Neural progenitor cell (in vitro differentiated cells): ENCODE data around the gene CPT1B. TPM values are rescaled to one million over a fixed set of nuclear protein-coding genes. Genes with fewer than 3 reads are reported as not detected.

Source experiments
- DNase-seq: peaks from one replicate; pipeline ENCODE4 v3.0.0-alpha.2; 2016; ENCODE audit warnings: low spot score
- H2AFZ ChIP-seq: fragments of 200-600 bp; sonication (generic); replicated peaks from 2 replicates; pipeline ENCODE4 v1.6.1; 2016; ENCODE audit warnings: antibody characterized with exemption
- H3F3A ChIP-seq: fragments of 200-600 bp; sonication (generic); 2 replicates; pipeline ENCODE4 v1.6.1; 2016; ENCODE audit warnings: antibody characterized with exemption, low read depth
- H3K27ac ChIP-seq: fragments of 200-600 bp; sonication (generic); 2 replicates; pipeline ENCODE4 v1.5.1; 2016; ENCODE audit warnings: mild to moderate bottlenecking
- H3K27me3 ChIP-seq: fragments of 200-600 bp; sonication (generic); 2 replicates; pipeline ENCODE4 v1.6.1; 2016; ENCODE audit warnings: mild to moderate bottlenecking, moderate library complexity
- H3K36me3 ChIP-seq: fragments of 200-600 bp; sonication (generic); 2 replicates; pipeline ENCODE4 v1.5.1; 2016
- H3K4me1 ChIP-seq: fragments of 200-600 bp; sonication (generic); 2 replicates; pipeline ENCODE4 v1.6.1; 2016; ENCODE audit warnings: mixed run types
- H3K4me2 ChIP-seq: fragments of 200-600 bp; sonication (generic); 2 replicates; pipeline ENCODE4 v1.6.1; 2016
- H3K4me3 ChIP-seq: fragments of 200-600 bp; sonication (generic); 2 replicates; pipeline ENCODE4 v1.5.1; 2016
- H3K79me2 ChIP-seq: fragments of 200-600 bp; sonication (generic); 2 replicates; pipeline ENCODE4 v1.6.1; 2016; ENCODE audit warnings: low read depth
- H3K9ac ChIP-seq: fragments of 200-600 bp; sonication (generic); 2 replicates; pipeline ENCODE4 v1.6.1; 2016
- H3K9me3 ChIP-seq: fragments of 200-600 bp; sonication (generic); 2 replicates; pipeline ENCODE4 v1.5.1; 2016; ENCODE audit warnings: low read depth
- H4K20me1 ChIP-seq: fragments of 200-600 bp; sonication (generic); 2 replicates; pipeline ENCODE4 v1.6.1; 2016; ENCODE audit warnings: low read depth
- H3K27ac Mint-ChIP-seq: 3 replicates; pipeline ENCODE4 v1.8.0; 2021; ENCODE audit warnings: mixed read lengths
- H3K27me3 Mint-ChIP-seq: 2 replicates; pipeline ENCODE4 v1.8.0; 2022; ENCODE audit warnings: low read depth, mild to moderate bottlenecking, inconsistent platforms, moderate library complexity, mixed read lengths; ENCODE audit not compliant: insufficient read depth
- H3K36me3 Mint-ChIP-seq: 3 replicates; pipeline ENCODE4 v1.8.0; 2021; ENCODE audit warnings: mixed read lengths
- H3K4me1 Mint-ChIP-seq: 3 replicates; pipeline ENCODE4 v1.8.0; 2021; ENCODE audit warnings: mixed read lengths
- H3K4me3 Mint-ChIP-seq: 3 replicates; pipeline ENCODE4 v1.8.0; 2021; ENCODE audit warnings: mild to moderate bottlenecking, moderate library complexity, mixed read lengths
- H3K9me3 Mint-ChIP-seq: 3 replicates; pipeline ENCODE4 v1.8.0; 2020; ENCODE audit warnings: mixed read lengths
- CTCF ChIP-seq: fragments of 200-600 bp; sonication (generic); IDR thresholded peaks from 2 replicates; pipeline ENCODE4 v1.5.1; 2017; ENCODE audit warnings: antibody characterized with exemption, mild to moderate bottlenecking
- EZH2 ChIP-seq: fragments of 200-600 bp; sonication (generic); IDR thresholded peaks from 2 replicates; pipeline ENCODE4 v1.6.1; 2017; ENCODE audit warnings: antibody characterized with exemption, mild to moderate bottlenecking, moderate library complexity
- EZH2phosphoT487 ChIP-seq: fragments of 200-600 bp; sonication (generic); IDR thresholded peaks from 2 replicates; pipeline ENCODE4 v1.6.1; 2017; ENCODE audit warnings: antibody characterized with exemption
- total RNA-seq: library from RNA; depleted of rRNA; stranded (reverse); fragments of >200 nt; gene quantifications from 2 replicates; pipeline ENCODE4 v1.2.3, GENCODE V29; 2015; ENCODE audit warnings: low replicate concordance

CPT1B gene
- 33.9 and 49.6 TPM in 2 replicates for total RNA-seq

- DNase-seq = no peak
- H3K36me3 Mint-ChIP-seq = peaks cover 5% of the 10 kb centered on the region
- no peaks in the 10 kb centered on the region for H3K36me3 ChIP-seq
Measured at GRCh38 chr22:50577987-50578775, at the start of gene CPT1B. Gene CPT1B (minus strand): TSS chr22:50578427. CDS start chr22:50577915, 512 bp downstream.

GRCh38 chr22:50626850-50627641 lies 48.8 kb upstream of the CPT1B start:
- Histone ChIP-seq H3K9me3 (no peaks in the 10 kb centered on the region), H3K27ac (no peak overlapping the region), H3K79me2 (no peaks in the 10 kb centered on the region), H4K20me1 (peaks cover 4% of the 10 kb centered on the region), H3K4me1 (peaks cover 8% of the 10 kb centered on the region), H3K36me3 (no peaks in the 10 kb centered on the region), H3K4me2 (peak overlapping the region; percentile 97), H3K27me3 (peaks cover 6% of the 10 kb centered on the region), H3K9ac (no peak overlapping the region), H3K4me3 (peak overlapping the region; percentile 92), H3F3A (peaks cover 19% of the 10 kb centered on the region), H2AFZ (peak overlapping the region; percentile 83)
- DNase-seq = no peak
- Mint-ChIP-seq H3K27ac (no peak overlapping the region), H3K36me3 (no peaks in the 10 kb centered on the region), H3K4me1 (peaks cover 22% of the 10 kb centered on the region), H3K27me3 (peaks cover 2% of the 10 kb centered on the region), H3K9me3 (no peaks in the 10 kb centered on the region), H3K4me3 (peak overlapping the region; percentile 83)
- TF ChIP-seq EZH2phosphoT487 (no peak), CTCF (no peak), EZH2 (no peak)

More at GRCh38 chr22:50577987-50578775, at the start of gene CPT1B:
- Histone ChIP-seq H3K79me2 (peaks cover 12% of the 10 kb centered on the region), H3K4me1 (no peaks in the 10 kb centered on the region), H3K9me3 (no peaks in the 10 kb centered on the region), H4K20me1 (no peaks in the 10 kb centered on the region), H3F3A (peaks cover 13% of the 10 kb centered on the region), H2AFZ (no peak within 1 kb of the TSS), H3K27ac (no peak within 1 kb of the TSS), H3K4me3 (no peak within 1 kb of the TSS), H3K27me3 (no peaks in the 10 kb centered on the region), H3K4me2 (no peak within 1 kb of the TSS), H3K9ac (no peak within 1 kb of the TSS)
- H3K27ac Mint-ChIP-seq = no peak within 1 kb of the TSS
- peaks cover 9% of the 10 kb centered on the region for H3K27me3 Mint-ChIP-seq
- TF ChIP-seq CTCF (no peak), EZH2 (no peak), EZH2phosphoT487 (no peak)
- H3K4me3 Mint-ChIP-seq = no peak within 1 kb of the TSS
- H3K4me1 Mint-ChIP-seq = no peaks in the 10 kb centered on the region
- no peaks in the 10 kb centered on the region for H3K9me3 Mint-ChIP-seq

GRCh38 chr22:50626314-50626849 lies 48.2 kb upstream of the CPT1B start:
- no peak overlapping the region for H3K9ac ChIP-seq
- Mint-ChIP-seq H3K4me1 (peaks cover 29% of the 10 kb centered on the region), H3K9me3 (no peaks in the 10 kb centered on the region), H3K27ac (peak overlapping the region; percentile 57), H3K4me3 (peak overlapping the region; percentile 77), H3K27me3 (peaks cover 2% of the 10 kb centered on the region), H3K36me3 (no peaks in the 10 kb centered on the region)
- no peak overlapping the region for H3K4me3 ChIP-seq
- H3K27ac ChIP-seq = no peak overlapping the region
- peaks cover 13% of the 10 kb centered on the region for H3K4me1 ChIP-seq
- peaks cover 10% of the 10 kb centered on the region for H3K27me3 ChIP-seq
- no peaks in the 10 kb centered on the region for H3K9me3 ChIP-seq
- DNase-seq = no peak
- no peaks in the 10 kb centered on the region for H3K36me3 ChIP-seq
- TF ChIP-seq EZH2 (no peak), CTCF (no peak), EZH2phosphoT487 (no peak)
- peaks cover 26% of the 10 kb centered on the region for H3F3A ChIP-seq
- no peak overlapping the region for H2AFZ ChIP-seq
- no peaks in the 10 kb centered on the region for H3K79me2 ChIP-seq
- H3K4me2 ChIP-seq = no peak overlapping the region
- H4K20me1 ChIP-seq = peaks cover 4% of the 10 kb centered on the region
